K562 (cell line): ENCODE results near the gene KIF25. TPM values are rescaled to one million over a fixed set of nuclear protein-coding genes. Genes with fewer than 3 reads are reported as not detected.

ENCODE experiments used
- CSDE1 ChIP-seq, 2 experiments: fragments of 450-650 bp; IDR thresholded peaks; 2 replicates each; pipeline ENCODE4 v1.6.1; 2016; ENCODE audit warnings: mild to moderate bottlenecking in 1 of 2
- FOXK1 ChIP-seq: sonication (generic); formaldehyde crosslinking; IDR thresholded peaks from 2 replicates; pipeline ENCODE4 v1.8.0; 2022; ENCODE audit warnings: missing genetic modification reagents, mild to moderate bottlenecking, borderline replicate concordance
- NEUROD1 ChIP-seq: fragments of 150-350 bp; IDR thresholded peaks from 2 replicates; pipeline ENCODE4 v1.6.1; 2014; ENCODE audit warnings: borderline replicate concordance, low read length, low read depth; ENCODE audit not compliant: partially characterized antibody
- PCBP2 ChIP-seq: fragments of 200-400 bp; formaldehyde crosslinking; IDR thresholded peaks from 2 replicates; pipeline ENCODE4 v1.6.1; 2018; ENCODE audit warnings: low read length, low read depth, mild to moderate bottlenecking, moderate library complexity; ENCODE audit not compliant: poor library complexity, severe bottlenecking
- RHOXF2B ChIP-seq: fragments of 250-450 bp; sonication (Bioruptor Pico); conservative IDR thresholded peaks from 2 replicates; pipeline ENCODE4 v1.5.1; 2021
- STAT5A ChIP-seq: IDR thresholded peaks from 2 replicates; pipeline ENCODE4 v1.6.1; 2012; ENCODE audit warnings: low read length, inconsistent platforms, borderline replicate concordance
- ZBTB33 ChIP-seq: sonication (generic); formaldehyde crosslinking; IDR thresholded peaks from 2 replicates; pipeline ENCODE4 v1.8.1; 2023; ENCODE audit warnings: mild to moderate bottlenecking, missing genetic modification reagents
- polyA plus RNA-seq, 8 experiments: library from polyadenylated mRNA; depleted of rRNA in 4 of 8; stranded (reverse) in 5 of 8; unstranded in 3 of 8; fragments of >200 nt; fragmentation: Nextera tagmentation in 2 of 8; fragmentation: Illumina TruSeq in 1 of 8; extraction: Ambion mirVana in 2 of 8; extraction: Trizol in 1 of 8; gene quantifications; 2 replicates each; pipeline versions ENCODE4 v1.2.1 to v1.2.3, GENCODE V29; 2011 to 2014; ENCODE audit warnings: inconsistent platforms in 1 of 8, missing spikeins in 1 of 8
- total RNA-seq, 7 experiments: library from RNA; depleted of rRNA in 6 of 7; stranded (reverse); fragments of >200 nt in 6 of 7; fragmentation: Illumina TruSeq in 2 of 7; extraction: Trizol in 2 of 7; gene quantifications; 2 replicates each; pipeline versions ENCODE4 v1.2.1 to v1.2.3, GENCODE V29; 2011 to 2021; ENCODE audit warnings: low replicate concordance in 1 of 7
- TF ChIP-seq, protein P1 (sequence below), 2 experiments: fragments of 450-650 bp in 1 of 2; sonication (generic) in 1 of 2; formaldehyde crosslinking; conservative IDR thresholded peaks; 2 replicates each; pipeline versions ENCODE4 v1.4.0 to v1.8.1; 2020 to 2022; ENCODE audit warnings: mild to moderate bottlenecking in 1 of 2, missing genetic modification reagents in 1 of 2
- TF ChIP-seq, protein P2 (sequence below), 2 experiments: fragments of 450-650 bp; IDR thresholded peaks; 2 replicates each; pipeline ENCODE4 v1.6.1; 2016

KIF25 gene
- total and polyA plus RNA-seq, 9 of the 15 experiments (the other 6 are each of a cell fraction or from before 2014, with no cell fraction given), result 0.04 to 0.49 (median 0.23) TPM; not detected in 5

GRCh38 chr6:167974640-167975344, 22.7 kb upstream of the KIF25 start (continued):
- no peak for TF ChIP-seq FOXK1 (CRISPR knock-in tag)
- TF ChIP-seq RHOXF2B (CRISPR knock-in tag), result no peak
- no peak for TF ChIP-seq PCBP2
- no peak for TF ChIP-seq ZBTB33 (CRISPR knock-in tag)
- TF ChIP-seq STAT5A, result no peak
- TF ChIP-seq, protein P1, sequence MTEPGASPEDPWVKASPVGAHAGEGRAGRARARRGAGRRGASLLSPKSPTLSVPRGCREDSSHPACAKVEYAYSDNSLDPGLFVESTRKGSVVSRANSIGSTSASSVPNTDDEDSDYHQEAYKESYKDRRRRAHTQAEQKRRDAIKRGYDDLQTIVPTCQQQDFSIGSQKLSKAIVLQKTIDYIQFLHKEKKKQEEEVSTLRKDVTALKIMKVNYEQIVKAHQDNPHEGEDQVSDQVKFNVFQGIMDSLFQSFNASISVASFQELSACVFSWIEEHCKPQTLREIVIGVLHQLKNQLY (CRISPR knock-in tag; conservative IDR thresholded peaks at IDR 0.05), result no peak
- TF ChIP-seq CSDE1 (IDR thresholded peaks at IDR 0.05), result no peak
- no peak for TF ChIP-seq NEUROD1
- TF ChIP-seq, protein P2, sequence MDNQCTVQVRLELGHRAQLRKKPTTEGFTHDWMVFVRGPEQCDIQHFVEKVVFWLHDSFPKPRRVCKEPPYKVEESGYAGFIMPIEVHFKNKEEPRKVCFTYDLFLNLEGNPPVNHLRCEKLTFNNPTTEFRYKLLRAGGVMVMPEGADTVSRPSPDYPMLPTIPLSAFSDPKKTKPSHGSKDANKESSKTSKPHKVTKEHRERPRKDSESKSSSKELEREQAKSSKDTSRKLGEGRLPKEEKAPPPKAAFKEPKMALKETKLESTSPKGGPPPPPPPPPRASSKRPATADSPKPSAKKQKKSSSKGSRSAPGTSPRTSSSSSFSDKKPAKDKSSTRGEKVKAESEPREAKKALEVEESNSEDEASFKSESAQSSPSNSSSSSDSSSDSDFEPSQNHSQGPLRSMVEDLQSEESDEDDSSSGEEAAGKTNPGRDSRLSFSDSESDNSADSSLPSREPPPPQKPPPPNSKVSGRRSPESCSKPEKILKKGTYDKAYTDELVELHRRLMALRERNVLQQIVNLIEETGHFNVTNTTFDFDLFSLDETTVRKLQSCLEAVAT (IDR thresholded peaks at IDR 0.05), result no peak
